Right hindlimb (tissue), 1 donor: Measurements from ENCODE around the gene SLC16A12.
"Not testable (repeated sequence)": the region's sequence is repeated elsewhere in the genome, so short reads cannot be mapped to it uniquely, and the experiment has no call there.

Experiments
- DNase-seq: peaks from one replicate; pipeline ENCODE4 v3.0.0-alpha.2; 2018

The SLC16A12 gene

DNA sequence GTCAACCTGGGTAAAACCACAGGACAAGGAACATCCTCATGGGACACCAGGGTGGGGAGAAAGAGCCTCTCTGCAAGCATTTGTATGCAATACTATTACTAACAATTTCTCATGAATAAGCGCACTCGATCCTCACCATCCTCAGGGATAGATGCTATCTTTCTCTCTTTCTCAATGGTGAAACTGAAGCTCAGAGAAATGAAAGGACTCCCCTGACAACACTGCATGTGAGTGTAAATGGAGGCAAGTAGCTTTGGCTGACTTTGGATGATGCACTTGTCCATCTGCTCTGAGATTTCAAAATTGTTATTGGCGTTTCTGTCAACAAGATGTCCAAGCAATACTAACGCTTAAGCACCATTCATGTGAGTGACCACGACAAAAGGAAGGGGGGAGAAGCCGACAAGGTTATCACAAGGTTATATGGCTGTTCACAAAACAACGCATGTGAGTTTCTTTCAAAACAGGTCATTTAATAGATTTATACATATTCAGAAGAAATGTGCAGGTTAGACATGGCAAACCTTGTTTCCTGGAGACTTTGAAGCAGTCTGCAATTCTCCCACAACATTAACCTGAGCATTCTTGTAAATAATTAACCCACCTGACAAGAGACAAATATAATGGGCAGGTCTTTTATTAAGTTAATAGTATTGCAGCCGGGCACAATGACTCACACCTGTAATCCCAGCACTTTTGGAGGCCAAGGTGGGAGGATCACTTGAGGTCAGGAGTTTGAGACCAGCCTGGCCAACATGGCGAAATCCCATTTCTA lies 67.0 kb downstream of the SLC16A12 start:
- DNase-seq: no peak

DNA sequence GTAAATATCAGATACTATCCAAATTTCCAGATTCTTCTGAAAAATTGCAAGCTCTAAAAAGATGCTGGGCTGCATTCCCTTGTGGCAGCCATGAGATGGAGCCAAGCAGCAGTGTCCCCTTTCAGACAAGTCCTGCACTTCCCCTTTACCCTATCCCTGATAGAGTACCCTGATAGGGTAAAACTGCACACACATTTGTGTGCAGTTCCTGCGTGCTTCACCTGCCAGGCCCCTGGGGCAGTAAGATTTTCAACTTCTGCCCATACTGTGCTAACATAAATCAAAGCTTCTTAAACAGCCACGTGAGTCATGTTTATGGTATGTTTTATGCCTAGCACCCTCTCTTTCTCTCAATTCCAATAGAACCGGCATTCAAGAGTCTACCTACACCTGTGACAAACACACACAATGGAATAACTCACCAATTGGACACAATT lies 68.8 kb downstream of the SLC16A12 start:
- DNase-seq: no peak

DNA sequence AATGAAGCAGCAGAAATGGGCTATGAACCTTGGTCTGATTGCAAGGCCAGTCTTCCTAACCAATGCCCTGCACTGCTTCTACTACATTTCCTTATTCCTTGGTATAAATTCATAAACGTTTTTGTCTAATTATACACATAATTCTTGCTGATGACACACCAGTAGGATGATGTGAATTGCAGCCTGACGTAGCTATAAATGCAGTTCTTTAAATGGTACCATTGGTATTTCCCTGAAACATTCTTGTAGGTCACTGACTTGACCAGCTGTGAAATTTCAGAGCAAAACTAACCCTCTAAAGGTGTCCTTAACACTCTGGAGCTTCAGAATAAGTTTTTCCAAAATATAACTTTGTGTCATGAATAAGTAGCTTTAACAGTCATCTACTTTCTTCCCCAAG lies 70.2 kb downstream of the SLC16A12 start:
- DNase-seq: no peak

DNA sequence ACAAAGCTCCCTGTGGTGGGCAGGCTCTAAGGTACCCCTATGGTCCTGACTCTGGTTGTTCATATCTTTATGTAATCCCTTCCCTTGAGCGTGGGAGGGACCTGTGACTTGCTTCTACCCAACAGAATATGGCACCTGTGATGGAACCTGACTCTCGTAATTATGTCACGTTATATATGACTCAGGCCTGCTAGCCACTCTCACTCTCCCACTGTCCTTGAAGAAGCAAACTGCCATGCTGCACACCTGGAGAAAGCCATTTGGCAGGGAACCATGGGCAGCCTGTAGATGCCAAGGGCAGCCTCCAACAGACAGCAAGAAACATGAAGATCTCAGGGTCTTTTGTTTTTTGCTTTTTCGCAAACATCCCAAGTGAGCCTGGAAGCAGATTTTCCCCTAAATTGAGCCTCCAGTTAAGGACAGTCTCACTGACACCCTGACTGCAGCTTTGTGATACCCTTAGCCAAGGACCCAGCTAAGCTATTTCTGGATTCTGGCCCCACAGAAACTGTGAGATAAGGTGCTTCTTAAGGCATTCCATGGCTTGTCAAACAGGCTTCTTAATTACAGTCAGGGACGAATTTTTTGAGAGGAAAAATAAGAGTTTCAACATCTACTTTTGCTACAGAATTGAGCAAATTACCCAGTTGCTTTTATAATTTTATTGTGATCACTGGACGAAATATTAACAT lies 71.4 kb downstream of the SLC16A12 start:
- no peak for DNase-seq

DNA sequence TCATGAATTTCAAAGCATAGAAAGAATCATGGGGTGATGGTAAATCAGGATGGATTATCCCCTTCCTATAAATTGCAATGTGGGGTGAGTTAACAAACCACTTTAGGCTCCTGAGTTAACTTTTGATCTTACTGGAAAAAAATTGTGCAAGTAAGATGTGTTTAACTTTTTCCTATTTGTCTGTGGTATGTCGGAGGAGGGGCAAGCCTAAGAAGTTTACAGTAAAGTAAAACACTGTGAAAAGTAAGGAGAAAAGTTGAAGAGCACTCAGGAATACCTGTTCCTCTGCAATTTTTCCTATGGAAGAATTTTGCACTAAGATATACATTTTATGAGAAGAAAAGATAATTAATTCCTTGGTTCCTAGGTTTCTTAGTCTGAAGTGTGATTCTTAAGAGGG lies 76.6 kb downstream of the SLC16A12 start:
- no peak for DNase-seq

DNA sequence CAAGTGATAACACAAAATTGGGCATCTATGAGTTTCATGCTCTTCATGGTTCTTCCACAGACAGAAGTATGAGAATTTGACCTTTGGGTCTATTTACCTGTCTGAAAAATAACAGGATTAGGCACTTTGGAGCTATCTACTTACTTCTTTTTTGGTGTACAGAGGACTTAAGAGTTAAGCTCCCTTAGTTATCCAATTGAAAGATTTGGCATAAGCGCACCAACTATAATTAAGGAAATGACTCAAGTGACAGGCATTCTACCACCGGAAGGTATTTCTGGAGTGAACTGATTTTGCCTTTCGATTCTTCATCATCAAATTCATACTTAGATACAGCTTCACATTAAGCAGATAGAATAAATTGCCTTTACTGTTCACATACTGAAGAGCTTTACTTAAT lies 77.1 kb downstream of the SLC16A12 start:
- no peak for DNase-seq

DNA sequence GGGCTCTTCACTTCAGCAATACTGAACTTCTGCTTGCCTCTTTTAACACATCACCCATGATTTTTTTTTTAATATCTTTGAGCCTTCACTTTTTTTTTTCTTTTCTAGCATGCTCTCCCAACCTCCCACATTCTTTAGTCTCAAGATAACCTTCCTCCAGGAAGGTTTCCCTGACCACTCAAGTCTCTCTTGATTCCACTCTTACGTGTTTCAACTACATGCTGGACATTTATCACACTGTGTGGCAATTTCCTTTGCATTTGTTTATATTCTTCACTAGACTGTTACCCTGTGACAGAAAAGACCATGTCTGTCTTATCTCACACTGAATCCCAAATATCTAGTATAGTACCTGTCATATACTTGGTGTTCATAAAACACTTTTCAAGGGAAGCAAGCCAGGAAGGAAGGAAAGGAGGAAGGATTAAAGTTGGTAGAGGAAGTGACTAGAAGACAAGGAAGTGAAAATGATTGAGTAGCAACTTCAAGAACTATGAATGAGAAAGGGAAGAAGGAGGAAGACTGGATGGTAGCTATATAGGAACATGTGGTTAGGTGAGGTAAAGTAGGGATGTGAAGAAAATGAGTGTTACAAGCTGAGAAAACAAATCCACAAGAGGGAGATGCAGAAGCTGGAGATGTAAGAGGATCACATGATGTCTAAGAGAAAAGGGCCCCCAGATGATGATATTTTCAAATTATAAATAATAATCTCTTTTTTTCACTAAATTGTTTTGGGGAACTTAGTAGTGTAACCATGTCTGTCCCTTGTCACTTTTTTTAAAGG lies 80.6 kb downstream of the SLC16A12 start:
- no peak for DNase-seq

DNA sequence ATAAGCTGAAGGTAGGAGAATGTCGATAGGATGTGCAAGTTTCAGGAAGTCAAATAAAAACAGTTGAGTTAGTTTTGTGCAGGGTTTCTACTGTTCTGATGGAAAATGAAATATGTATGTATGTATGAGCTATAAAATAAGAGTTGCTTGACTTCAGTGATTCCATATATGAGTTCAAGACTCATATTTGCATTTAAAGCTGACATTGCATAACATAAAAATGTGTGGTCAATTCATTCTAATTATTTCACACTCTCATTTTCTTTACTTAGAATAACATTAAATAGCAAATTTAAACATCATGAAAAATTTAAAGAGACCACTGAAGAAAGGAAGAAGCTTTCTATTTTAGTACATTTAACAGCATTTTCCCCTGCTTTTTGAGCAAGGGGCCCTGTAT lies 83.2 kb downstream of the SLC16A12 start:
- no peak for DNase-seq

DNA sequence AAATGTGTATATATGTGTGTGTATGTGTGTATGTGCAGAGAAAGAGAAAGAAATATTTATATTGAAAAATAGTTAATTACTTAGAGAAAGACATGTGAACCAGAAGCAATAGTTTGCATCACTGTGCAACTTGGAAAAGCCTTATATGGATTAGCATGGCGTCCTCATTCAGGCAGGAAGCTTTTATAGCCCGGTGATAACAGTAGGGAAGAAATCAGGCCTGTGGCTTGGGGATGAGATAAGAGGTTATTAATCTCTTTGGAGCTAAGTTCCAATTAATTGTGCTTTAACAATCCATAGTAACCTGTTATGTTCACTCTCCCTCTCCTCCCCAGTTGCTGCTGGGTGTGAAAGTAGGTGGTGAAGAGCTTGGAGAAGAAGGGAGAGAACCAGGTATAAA lies 84.5 kb downstream of the SLC16A12 start:
- no peak for DNase-seq

DNA sequence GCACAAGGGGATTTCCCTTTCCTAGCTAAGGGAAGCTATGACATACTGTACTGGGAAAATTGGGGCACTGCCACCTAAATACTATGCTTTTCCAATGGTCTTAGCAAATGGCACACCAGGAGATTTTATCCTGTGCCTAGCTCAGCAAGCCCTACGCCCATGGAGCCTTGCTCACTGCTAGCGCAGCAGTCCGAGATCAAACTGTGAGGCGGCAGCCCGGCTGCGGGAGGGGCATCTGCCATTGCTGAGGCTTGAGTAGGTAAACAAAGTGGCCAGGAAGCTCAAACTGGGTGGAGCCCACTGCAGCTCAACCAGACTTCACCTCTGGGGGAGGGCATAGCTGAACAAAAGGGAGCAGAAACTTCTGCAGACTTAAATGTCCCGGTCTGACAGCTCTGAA lies 90.6 kb downstream of the SLC16A12 start:
- not testable (repeated sequence) for DNase-seq

DNA sequence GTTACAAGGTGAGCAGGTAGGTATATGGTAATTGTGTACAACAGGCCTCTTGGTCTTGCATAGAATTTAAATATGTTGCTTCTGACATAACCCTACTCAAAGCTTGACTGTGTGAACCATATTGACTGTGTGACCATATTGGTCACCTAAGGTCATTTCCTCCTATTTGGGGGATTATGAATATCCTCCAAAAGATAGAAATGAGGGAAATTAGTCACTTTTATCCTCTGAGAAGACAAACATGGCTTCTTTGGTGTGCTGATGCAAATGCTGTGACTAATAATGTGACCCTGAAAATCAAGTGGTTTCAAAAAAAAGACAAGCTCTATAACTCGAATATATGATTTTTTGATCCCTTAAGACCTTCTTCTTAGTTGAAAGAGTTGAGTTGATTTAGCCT lies 93.1 kb downstream of the SLC16A12 start:
- no peak for DNase-seq

DNA sequence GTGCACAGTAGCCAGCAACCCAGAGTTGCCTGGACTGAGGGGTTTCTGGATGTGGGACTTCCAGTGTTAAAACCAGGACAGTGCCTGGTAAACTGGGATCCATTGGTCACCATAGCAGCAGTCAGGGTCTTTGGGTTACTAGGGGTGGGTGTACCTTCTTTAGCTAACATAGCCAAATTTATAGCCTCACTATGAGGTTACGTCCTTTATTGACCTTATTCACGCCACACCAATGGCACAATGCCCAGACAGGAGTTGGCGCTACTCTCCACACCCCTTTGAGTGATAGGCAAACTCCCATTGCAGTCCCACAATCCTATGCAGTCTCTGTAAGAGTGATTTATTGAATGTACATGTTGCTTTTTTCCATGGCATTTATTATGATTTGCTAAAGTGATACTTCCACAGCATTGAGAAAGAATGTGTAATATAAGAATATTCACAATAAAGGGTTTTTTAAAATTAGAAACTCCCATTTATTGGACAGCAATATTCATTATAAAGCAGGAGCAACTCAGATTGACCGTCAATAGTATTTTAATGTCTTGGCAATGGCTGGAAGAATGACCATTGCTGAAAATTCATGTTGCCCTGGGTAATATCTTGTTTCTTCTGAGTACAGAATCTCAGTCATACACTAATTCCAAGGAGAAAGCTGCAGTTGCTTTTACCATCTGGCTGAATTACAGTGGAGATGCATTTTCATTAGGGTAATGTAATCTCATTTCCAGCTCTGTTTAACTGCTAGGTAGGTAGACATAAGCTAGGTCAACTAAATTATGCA lies 95.0 kb downstream of the SLC16A12 start:
- no peak for DNase-seq

DNA sequence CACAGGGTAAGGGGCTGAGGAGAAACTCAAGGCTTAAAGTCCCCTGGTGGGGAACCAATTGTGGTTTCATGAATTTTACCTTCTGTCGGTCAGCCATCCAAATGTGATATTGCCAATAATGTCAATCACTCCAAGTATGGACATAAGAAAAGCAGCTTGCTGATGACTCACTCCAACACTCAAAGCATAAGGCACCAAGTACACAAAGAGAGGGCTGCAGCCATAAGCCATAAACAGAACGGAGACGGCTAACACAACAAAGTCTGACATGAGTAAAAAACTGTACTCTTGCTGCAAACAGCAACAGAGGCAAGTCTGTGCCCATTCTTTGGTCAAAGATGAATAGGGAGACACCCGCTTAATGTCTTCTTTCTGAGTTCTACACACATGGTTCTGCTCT lies 96.9 kb downstream of the SLC16A12 start:
- DNase-seq: no peak

DNA sequence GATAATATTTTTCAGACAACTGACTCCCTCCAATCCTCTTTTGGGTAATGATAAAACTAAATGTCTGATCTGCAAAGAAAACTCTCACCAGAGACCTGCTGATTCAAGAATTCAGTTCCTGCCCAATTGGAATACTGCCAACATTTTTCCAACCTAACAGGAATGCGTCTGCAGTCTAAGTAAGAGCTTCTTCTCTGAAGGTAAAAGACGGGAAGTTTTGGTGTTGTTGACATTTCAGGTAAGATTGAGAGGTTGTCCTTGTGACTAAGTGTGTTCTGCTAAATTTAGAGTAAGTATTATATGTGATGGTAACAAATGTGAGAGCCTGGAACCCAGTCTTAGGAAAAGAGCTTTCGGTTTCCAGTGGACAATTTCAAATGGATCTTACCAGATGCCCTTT lies 103.4 kb downstream of the SLC16A12 start:
- DNase-seq: no peak

DNA sequence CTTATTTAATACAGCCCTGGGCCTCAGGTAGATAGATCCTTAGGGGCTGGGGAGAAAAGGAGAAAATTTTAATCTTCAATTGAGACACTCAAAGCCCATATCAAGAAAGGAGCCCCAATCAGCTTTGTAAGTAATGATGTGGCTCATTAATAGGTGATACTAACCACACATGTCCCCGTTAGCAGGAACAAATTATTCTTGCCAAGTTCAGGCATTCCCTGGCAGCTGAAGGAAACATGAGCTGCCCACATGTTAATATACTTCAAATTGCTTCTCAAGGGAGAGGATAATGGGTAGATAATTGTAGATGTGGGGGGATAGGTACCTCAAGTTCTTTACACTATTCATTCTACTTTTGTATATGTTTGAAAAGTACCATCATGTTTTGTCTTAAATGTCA lies 106.5 kb downstream of the SLC16A12 start:
- DNase-seq: no peak

DNA sequence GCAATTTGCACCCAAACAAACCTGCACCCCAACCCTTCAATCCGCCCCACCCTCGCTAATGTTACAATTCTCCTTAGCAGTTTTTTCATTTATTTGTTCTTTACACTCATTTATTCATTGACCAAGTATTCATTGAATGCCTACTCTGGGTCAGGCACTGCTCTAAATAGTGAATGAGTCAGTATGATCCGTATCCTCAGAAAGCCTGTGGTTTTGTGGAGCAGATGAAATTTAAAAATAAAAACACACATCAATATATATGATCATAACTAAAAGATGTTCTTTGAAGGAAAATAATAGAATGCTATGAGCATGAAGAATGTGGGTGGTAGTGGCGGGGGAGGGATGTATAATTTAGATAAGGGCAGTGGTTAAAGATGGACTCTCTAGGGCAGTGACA lies 107.8 kb downstream of the SLC16A12 start:
- DNase-seq: no peak

DNA sequence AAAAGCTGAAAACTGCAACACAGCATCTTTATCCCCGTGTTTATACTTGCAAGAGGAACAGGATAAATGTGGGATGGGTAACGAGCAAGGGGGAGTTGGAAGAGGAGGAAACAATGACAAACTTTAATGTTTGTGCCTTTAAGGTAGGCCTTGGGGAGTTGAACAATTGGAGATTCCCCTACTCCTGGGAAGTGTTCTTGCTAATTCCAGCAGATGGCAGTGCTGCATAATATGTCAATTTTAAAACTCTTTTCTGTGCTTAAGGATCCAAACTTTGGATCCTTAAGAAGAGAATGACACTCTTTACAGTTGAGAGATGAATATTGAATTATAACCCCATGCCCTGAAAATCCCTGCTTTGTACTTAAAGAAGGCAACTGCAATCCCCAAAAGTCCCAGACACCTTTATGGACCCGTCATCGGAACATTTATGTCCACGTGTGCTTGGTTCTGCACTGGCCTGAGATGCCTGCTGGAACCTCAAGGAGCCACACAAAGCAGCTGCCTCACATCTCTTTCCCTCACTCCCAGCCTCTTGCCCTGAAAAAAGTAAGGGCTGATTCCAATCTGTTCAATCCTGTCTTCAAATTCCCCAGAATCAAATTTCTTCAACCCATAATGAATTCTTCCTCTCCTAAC lies 109.0 kb downstream of the SLC16A12 start:
- no peak for DNase-seq

DNA sequence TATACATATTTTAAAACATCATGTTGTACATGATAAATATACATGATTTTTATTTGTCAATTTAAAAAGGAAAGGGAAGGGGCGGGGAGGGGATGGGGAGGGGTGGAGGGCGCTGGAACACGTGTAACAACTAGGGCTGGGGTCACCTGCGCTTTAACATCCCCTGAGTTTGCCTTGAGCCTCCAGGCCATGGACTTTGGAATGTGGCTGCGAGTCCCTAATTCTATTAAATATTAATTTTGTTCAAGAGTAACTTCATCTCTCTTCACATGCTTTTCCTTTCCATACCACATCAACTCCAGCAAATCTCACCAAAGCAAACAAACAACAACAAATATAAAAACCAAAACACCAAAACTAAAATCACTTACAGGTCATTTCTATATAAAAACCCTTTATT lies 110.4 kb downstream of the SLC16A12 start:
- DNase-seq: no peak

DNA sequence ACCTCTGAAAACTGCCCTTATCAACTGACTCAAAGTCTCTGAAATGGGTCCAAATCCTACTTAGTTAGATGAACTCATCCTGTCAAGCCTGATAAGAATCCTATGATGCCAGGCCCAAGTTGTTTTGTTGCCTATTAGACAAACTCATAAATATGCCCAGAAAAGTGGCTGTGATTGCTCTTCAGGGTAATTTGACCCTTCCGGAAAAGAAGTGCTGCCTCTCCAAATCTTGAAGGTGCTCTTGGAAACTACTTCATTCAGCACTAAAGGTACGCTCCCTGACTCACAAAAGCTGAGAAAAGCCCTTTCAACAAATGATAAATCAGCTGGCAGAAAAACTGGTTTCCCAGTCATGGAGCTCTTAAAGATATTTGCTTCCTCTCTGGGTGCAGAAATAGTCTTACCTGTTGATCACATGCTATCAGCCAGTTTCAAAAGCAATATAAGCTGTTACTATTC lies 114.3 kb downstream of the SLC16A12 start:
- DNase-seq: no peak

DNA sequence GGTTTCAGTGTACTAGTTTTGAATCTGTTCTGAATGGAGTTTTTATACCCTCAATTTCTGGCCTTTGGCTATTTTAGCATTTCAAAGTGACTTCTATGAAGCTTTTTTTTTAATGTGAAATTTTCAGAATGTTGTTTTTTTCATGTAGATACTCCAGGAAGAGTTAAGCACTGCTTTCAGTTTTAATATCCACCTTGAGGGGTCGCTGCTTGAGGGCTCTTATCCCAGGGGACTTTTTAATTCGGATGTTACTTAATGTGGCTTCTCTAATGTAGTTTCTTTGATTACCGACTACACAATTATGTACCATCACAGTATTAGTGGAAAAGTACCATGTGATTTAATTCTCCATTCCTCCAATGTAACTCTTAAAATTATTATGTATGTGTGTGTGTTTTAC lies 115.8 kb downstream of the SLC16A12 start:
- DNase-seq: no peak

DNA sequence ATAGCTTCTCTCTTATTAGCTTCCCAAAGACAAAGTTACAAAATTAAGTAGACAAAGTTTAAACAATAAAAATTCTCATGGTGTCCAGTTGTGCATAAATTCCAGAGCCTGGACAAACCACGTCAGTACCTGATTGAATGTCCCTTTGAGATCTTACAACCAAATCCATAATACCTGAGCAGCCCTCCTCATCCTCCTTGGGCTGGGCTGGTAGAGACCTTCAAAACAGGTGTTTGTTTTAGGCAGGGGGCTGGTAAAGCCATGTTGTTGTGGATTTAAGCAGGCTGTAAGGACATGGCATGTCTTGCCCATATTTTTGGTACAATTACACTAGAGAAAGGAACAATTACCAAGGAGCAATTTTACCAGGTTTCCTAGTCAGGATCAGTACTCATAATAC lies 118.9 kb downstream of the SLC16A12 start:
- DNase-seq: no peak
